ENCODE data around the gene TSPAN9.

DNA sequence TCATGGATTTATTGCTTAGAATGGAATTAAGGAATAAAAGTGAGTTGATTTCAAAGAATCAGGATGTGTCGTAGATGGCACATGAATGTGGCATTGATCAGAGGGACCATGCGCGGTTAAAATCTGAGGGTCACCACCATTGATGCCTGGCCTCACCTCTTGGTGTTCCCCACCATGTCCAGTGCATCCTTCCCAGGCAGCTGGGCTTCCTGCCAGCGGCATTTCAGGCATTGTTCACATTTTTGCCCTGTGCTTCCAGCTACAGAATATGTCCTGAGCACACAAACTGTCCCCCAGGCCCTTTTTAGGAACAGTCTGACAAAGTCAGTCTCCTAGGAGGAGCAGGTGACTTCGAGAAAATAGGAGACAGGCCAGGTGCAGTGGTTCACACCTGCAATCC, 42.0 kb upstream of the TSPAN9 start:
- TF ChIP-seq, protein P1, sequence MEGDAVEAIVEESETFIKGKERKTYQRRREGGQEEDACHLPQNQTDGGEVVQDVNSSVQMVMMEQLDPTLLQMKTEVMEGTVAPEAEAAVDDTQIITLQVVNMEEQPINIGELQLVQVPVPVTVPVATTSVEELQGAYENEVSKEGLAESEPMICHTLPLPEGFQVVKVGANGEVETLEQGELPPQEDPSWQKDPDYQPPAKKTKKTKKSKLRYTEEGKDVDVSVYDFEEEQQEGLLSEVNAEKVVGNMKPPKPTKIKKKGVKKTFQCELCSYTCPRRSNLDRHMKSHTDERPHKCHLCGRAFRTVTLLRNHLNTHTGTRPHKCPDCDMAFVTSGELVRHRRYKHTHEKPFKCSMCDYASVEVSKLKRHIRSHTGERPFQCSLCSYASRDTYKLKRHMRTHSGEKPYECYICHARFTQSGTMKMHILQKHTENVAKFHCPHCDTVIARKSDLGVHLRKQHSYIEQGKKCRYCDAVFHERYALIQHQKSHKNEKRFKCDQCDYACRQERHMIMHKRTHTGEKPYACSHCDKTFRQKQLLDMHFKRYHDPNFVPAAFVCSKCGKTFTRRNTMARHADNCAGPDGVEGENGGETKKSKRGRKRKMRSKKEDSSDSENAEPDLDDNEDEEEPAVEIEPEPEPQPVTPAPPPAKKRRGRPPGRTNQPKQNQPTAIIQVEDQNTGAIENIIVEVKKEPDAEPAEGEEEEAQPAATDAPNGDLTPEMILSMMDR (IDR thresholded peaks at IDR 0.05; ENCODE audit: low read length) = no peak
- TF ChIP-seq EZH2 (IDR thresholded peaks at IDR 0.05; ENCODE audit: borderline replicate concordance, low read length) = no peak

Measured in OCI-LY1 (cell line).